ENCODE data around the gene CDH11. TPM values are rescaled to one million over a fixed set of nuclear protein-coding genes. Genes with fewer than 3 reads are reported as not detected.

The CDH11 gene
- total RNA-seq, 1 experiment from 2014 or later = 5.4 TPM

- no peak for DNase-seq
Measured at GRCh38 chr16:65037556-65037955, 84.3 kb downstream of the CDH11 start.

More at GRCh38 chr16:65037556-65037955, 84.3 kb downstream of the CDH11 start:
- Histone ChIP-seq H2AFZ (ENCODE audit: low read length) (no peak overlapping the region), H3K23me2 (ENCODE audit: insufficient read length, low read depth, low read length, poor library complexity, severe bottlenecking) (no peaks in the 10 kb centered on the region), H4K20me1 (ENCODE audit: control insufficient read depth, insufficient read depth, insufficient read length) (no peaks in the 10 kb centered on the region), H3K27ac (ENCODE audit: insufficient read length, low read depth, low read length) (no peak overlapping the region), H3K4ac (ENCODE audit: low read depth, low read length) (no peak overlapping the region), H3K27me3 (ENCODE audit: insufficient read depth, low read length) (no peaks in the 10 kb centered on the region), H2BK15ac (ENCODE audit: low read depth, low read length) (no peak overlapping the region), H3K9ac (ENCODE audit: extremely low read depth, insufficient read length, low read length) (no peak overlapping the region), H3K4me1 (ENCODE audit: insufficient read depth, low read length) (no peaks in the 10 kb centered on the region), H2BK12ac (ENCODE audit: insufficient read length, low read depth, low read length) (no peak overlapping the region), H2BK20ac (ENCODE audit: low read depth, low read length, poor library complexity, severe bottlenecking) (no peak overlapping the region), H3K79me2 (ENCODE audit: insufficient read depth, low read length) (no peaks in the 10 kb centered on the region), H4K91ac (ENCODE audit: insufficient read length, low read depth, low read length) (no peak overlapping the region), H3K14ac (ENCODE audit: insufficient read depth, low read length) (no peak overlapping the region), H3K4me2 (ENCODE audit: insufficient read depth, insufficient read length, low read length) (no peak overlapping the region), H3K79me1 (ENCODE audit: insufficient read depth, low read depth, low read length, poor library complexity, severe bottlenecking) (no peaks in the 10 kb centered on the region), H4K5ac (ENCODE audit: insufficient read length, low read depth, low read length) (no peak overlapping the region), H3K23ac (ENCODE audit: insufficient read length, low read depth, low read length) (no peak overlapping the region), H4K8ac (replicated peaks; ENCODE audit: insufficient read length, low read depth, low read length) (no peak overlapping the region), H2AK5ac (ENCODE audit: insufficient read length, low read length) (no peak overlapping the region), H2BK5ac (ENCODE audit: insufficient read length, low read length) (no peak overlapping the region), H3T11ph (ENCODE audit: low read length) (no peak overlapping the region), H3K56ac (ENCODE audit: insufficient read length, low read depth, low read length) (no peak overlapping the region), H3K9me3 (ENCODE audit: control insufficient read depth, low read depth, low read length) (no peaks in the 10 kb centered on the region), H3K18ac (ENCODE audit: insufficient read length, low read depth, low read length) (no peak overlapping the region), H2BK120ac (ENCODE audit: low read depth, low read length, poor library complexity, severe bottlenecking) (no peak overlapping the region)
- H3K9me3 Mint-ChIP-seq = peaks cover 0 to 4% of the 10 kb centered on the region in 2 experiments; a peak in 2 of 5 replicates
- peaks cover 18 to 38% of the 10 kb centered on the region in 2 experiments for H3K4me1 Mint-ChIP-seq
- TF ChIP-seq CTCF (conservative IDR thresholded peaks at IDR 0.05) = no peak
- WGBS (ENCODE audit: extremely low coverage, insufficient read length, low lambda C conversion rate) = no CpG with 5 or more reads among the region's 4 CpGs
- H3K27me3 Mint-ChIP-seq (ENCODE audit: low read depth) = peaks cover 15% of the 10 kb centered on the region
- no peak overlapping the region; a peak in 1 of 7 replicates for H3K27ac Mint-ChIP-seq
- H3K4me3 Mint-ChIP-seq = peak overlapping the region in 1 of 2 experiments; percentile 30; a peak in 1 of 5 replicates
- peaks cover 0 to 2% (median 0%) of the 10 kb centered on the region in 3 experiments; a peak in 5 of 7 replicates for H3K36me3 Mint-ChIP-seq (ENCODE audit: insufficient read depth in 1 of 3, low read depth in 3 of 3)
